ENCODE measurements around the gene TLCD4. TPM values are rescaled to one million over a fixed set of nuclear protein-coding genes. Genes with fewer than 3 reads are reported as not detected.

TLCD4 gene
- total RNA-seq, 1 experiment from 2014 or later, result 12.1 TPM

DNA sequence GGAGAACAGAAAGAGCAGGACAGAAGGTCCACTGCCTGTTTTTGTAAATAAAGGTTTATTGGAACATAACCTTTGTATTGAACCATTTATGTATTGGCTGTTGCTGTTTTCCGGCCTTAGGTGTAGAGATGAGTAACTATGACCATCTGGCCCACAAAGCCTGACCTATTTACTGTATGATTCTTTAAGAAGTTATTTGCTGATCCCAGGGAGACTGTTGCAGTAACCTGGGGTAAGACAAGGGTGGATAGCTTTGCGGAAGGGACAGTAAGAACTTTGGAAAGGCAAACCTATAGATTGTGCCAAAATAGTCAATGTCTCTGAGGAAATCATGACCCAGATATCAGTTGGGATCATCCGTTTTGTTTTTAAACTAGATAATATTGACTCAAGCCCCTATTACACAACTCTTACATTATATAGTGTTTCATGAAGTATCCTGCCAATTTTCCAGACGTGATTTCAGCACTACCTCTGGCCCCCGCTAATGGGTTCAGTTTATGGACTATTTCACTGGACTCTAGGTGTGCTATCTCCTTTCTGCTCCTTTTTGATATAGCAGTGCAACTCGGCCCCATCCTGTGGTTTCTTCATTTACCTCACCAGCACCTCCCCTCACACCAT, 20.8 kb upstream of the TLCD4 start:
- Histone ChIP-seq H3K36me3 (ENCODE audit: control insufficient read depth in 1 of 2, insufficient read depth in 2 of 2, low read length in 2 of 2) (no peaks in the 10 kb centered on the region), H3K4me2 (ENCODE audit: low read length) (no peak overlapping the region), H3K27me3 (ENCODE audit: insufficient read depth, low read length) (no peaks in the 10 kb centered on the region; the same call in 1 of the 2 replicates), H3K9me2 (ENCODE audit: insufficient read depth) (peaks cover 2% of the 10 kb centered on the region; the same call in 1 of the 2 replicates), H2AFZ (ENCODE audit: low read depth, low read length, poor library complexity, severe bottlenecking) (no peak overlapping the region), H3K4me3 (replicated peaks in 1 of 2; ENCODE audit: low read depth in 1 of 2, low read length in 2 of 2) (no peak overlapping the region), H3K9me3 (ENCODE audit: control insufficient read depth in 1 of 2, insufficient read depth in 1 of 2, low read depth in 1 of 2, low read length in 2 of 2) (no peaks in the 10 kb centered on the region), H3K4me1 (ENCODE audit: control insufficient read depth in 1 of 2, insufficient read depth in 2 of 2, low read length in 2 of 2) (no peaks in the 10 kb centered on the region), H4K20me1 (ENCODE audit: insufficient read depth) (no peaks in the 10 kb centered on the region), H3K9ac (ENCODE audit: low read length) (no peak overlapping the region), H3K79me2 (ENCODE audit: insufficient read depth, low read length) (no peaks in the 10 kb centered on the region), H3K27ac (ENCODE audit: low read depth, low read length) (no peak overlapping the region)
- no TSS peak for BruUV-seq (replicated peaks)
- ATAC-seq (no peak), DNase-seq (ENCODE audit: low read depth, low spot score) (no peak)
- POLR2A ChIA-PET, result no interaction called here
- TF ChIP-seq, protein P1, sequence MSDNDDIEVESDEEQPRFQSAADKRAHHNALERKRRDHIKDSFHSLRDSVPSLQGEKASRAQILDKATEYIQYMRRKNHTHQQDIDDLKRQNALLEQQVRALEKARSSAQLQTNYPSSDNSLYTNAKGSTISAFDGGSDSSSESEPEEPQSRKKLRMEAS (IDR thresholded peaks at IDR 0.05), result no peak
- TF ChIP-seq, protein P2, sequence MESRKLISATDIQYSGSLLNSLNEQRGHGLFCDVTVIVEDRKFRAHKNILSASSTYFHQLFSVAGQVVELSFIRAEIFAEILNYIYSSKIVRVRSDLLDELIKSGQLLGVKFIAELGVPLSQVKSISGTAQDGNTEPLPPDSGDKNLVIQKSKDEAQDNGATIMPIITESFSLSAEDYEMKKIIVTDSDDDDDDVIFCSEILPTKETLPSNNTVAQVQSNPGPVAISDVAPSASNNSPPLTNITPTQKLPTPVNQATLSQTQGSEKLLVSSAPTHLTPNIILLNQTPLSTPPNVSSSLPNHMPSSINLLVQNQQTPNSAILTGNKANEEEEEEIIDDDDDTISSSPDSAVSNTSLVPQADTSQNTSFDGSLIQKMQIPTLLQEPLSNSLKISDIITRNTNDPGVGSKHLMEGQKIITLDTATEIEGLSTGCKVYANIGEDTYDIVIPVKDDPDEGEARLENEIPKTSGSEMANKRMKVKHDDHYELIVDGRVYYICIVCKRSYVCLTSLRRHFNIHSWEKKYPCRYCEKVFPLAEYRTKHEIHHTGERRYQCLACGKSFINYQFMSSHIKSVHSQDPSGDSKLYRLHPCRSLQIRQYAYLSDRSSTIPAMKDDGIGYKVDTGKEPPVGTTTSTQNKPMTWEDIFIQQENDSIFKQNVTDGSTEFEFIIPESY (IDR thresholded peaks at IDR 0.05; ENCODE audit: extremely low read depth, insufficient replicate concordance, low read length), result no peak
- TF ChIP-seq POLR2A (IDR thresholded peaks at IDR 0.05; ENCODE audit: borderline replicate concordance, extremely low read depth, insufficient read depth, insufficient read length), result no peak
- no peak for TF ChIP-seq EGR1 (IDR thresholded peaks at IDR 0.05; ENCODE audit: low read depth)
- TF ChIP-seq POLR2AphosphoS5 (IDR thresholded peaks at IDR 0.05; ENCODE audit: low read depth, low read length), result no peak
- no peak for TF ChIP-seq ZFX (IDR thresholded peaks at IDR 0.05)
- no peak for TF ChIP-seq JUND (IDR thresholded peaks at IDR 0.05)
- TF ChIP-seq SRF (IDR thresholded peaks at IDR 0.05; ENCODE audit: low read depth), result no peak
- TF ChIP-seq ELF1 (IDR thresholded peaks at IDR 0.05; ENCODE audit: borderline replicate concordance, low read depth), result no peak
- no peak for TF ChIP-seq YY1 (IDR thresholded peaks at IDR 0.05; ENCODE audit: extremely low read depth, insufficient replicate concordance, low read depth, low read length)
- no peak for TF ChIP-seq SIN3A (IDR thresholded peaks at IDR 0.05; ENCODE audit: low read depth)
- TF ChIP-seq RAD21 (IDR thresholded peaks at IDR 0.05; ENCODE audit: low read depth), result no peak
- TF ChIP-seq, protein P3, sequence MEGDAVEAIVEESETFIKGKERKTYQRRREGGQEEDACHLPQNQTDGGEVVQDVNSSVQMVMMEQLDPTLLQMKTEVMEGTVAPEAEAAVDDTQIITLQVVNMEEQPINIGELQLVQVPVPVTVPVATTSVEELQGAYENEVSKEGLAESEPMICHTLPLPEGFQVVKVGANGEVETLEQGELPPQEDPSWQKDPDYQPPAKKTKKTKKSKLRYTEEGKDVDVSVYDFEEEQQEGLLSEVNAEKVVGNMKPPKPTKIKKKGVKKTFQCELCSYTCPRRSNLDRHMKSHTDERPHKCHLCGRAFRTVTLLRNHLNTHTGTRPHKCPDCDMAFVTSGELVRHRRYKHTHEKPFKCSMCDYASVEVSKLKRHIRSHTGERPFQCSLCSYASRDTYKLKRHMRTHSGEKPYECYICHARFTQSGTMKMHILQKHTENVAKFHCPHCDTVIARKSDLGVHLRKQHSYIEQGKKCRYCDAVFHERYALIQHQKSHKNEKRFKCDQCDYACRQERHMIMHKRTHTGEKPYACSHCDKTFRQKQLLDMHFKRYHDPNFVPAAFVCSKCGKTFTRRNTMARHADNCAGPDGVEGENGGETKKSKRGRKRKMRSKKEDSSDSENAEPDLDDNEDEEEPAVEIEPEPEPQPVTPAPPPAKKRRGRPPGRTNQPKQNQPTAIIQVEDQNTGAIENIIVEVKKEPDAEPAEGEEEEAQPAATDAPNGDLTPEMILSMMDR (IDR thresholded peaks at IDR 0.05 in 2 of 3, conservative IDR thresholded peaks at IDR 0.05 in 1 of 3; ENCODE audit: borderline replicate concordance in 1 of 3, insufficient read depth in 1 of 3, low read depth in 2 of 3, low read length in 2 of 3), result no peak
- no peak for TF ChIP-seq CEBPB (IDR thresholded peaks at IDR 0.05; ENCODE audit: low read depth)
- RAD21 ChIA-PET (ENCODE audit: low non-redundant PET in 1 of 2, low total read pairs in 2 of 2, uncharacterized antibody in 2 of 2, unreplicated experiment in 2 of 2), result no interaction called here
- CTCF ChIA-PET, result no interaction called here
- intact Hi-C loops (cut with micrococcal nuclease), result no loop called here
